Hematopoietic multipotent progenitor cell (in vitro differentiated cells): ENCODE measurements around the gene SLAMF7. TPM values are rescaled to one million over a fixed set of nuclear protein-coding genes. Genes with fewer than 3 reads are reported as not detected.
"Not testable (repeated sequence)": the region's sequence is repeated elsewhere in the genome, so short reads cannot be mapped to it uniquely, and the experiment has no call there.

Source experiments
- DNase-seq, 3 donors: peaks; one replicate each; pipeline ENCODE4 v3.0.0-alpha.2; 2011 to 2015; ENCODE audit warnings: low read depth in 2 of 3, low spot score in 2 of 3
- total RNA-seq: library from RNA; depleted of rRNA; stranded (reverse); fragments of >200 nt; gene quantifications from one replicate; pipeline ENCODE4 v1.2.3, GENCODE V29; 2012

The SLAMF7 gene
- total RNA-seq: 0.27 TPM

- DNase-seq: peak in 2 of 3 donors; percentile 19 to 33
Observed at GRCh38 chr1:160739098-160739511, at the start of gene SLAMF7. Gene SLAMF7 (plus strand): TSS chr1:160739247. CDS start chr1:160739302, 55 bp downstream.

GRCh38 chr1:160692390-160692789 is 46.7 kb upstream of the SLAMF7 start:
- not testable (repeated sequence) for DNase-seq

- DNase-seq: no peak
Observed at GRCh38 chr1:160702100-160702499, 36.9 kb upstream of the SLAMF7 start.

- DNase-seq: peak in 1 of 3 donors; percentile 51
Observed at GRCh38 chr1:160704250-160704649, 34.8 kb upstream of the SLAMF7 start.

GRCh38 chr1:160705212-160705621 is 33.8 kb upstream of the SLAMF7 start:
- not testable (repeated sequence) for DNase-seq

- DNase-seq: no peak
Observed at GRCh38 chr1:160705742-160706141, 33.3 kb upstream of the SLAMF7 start.

- DNase-seq: no peak
Observed at GRCh38 chr1:160706526-160707235, 32.4 kb upstream of the SLAMF7 start.

- no peak for DNase-seq
Observed at GRCh38 chr1:160707236-160708064, 31.6 kb upstream of the SLAMF7 start.

- peak in 1 of 3 donors; percentile 55 for DNase-seq
Observed at GRCh38 chr1:160708118-160708517, 30.9 kb upstream of the SLAMF7 start.

- no peak for DNase-seq
Observed at GRCh38 chr1:160708801-160709200, 30.2 kb upstream of the SLAMF7 start.

- DNase-seq: no peak
Observed at GRCh38 chr1:160709715-160710114, 29.3 kb upstream of the SLAMF7 start.

- DNase-seq: no peak
Observed at GRCh38 chr1:160710517-160711252, 28.4 kb upstream of the SLAMF7 start.

GRCh38 chr1:160711276-160711601 is 27.8 kb upstream of the SLAMF7 start:
- no peak for DNase-seq

- peak; percentile 36 to 84 (median 54) for DNase-seq
Observed at GRCh38 chr1:160711602-160712311, 27.3 kb upstream of the SLAMF7 start, which contains the start of gene CD48. Gene CD48 (minus strand): TSS chr1:160711822. CDS start chr1:160711763, 59 bp downstream.

- peak; percentile 45 to 53 (median 49) for DNase-seq
Observed at GRCh38 chr1:160712525-160713080, 26.4 kb upstream of the SLAMF7 start.

GRCh38 chr1:160713161-160713560 is 25.9 kb upstream of the SLAMF7 start:
- DNase-seq: no peak

- not testable (repeated sequence) for DNase-seq
Observed at GRCh38 chr1:160714034-160714648, 24.9 kb upstream of the SLAMF7 start.

GRCh38 chr1:160716013-160716412 is 23.0 kb upstream of the SLAMF7 start:
- DNase-seq: no peak

- DNase-seq: no peak
Observed at GRCh38 chr1:160717306-160717705, 21.7 kb upstream of the SLAMF7 start.

GRCh38 chr1:160718210-160718609 is 20.8 kb upstream of the SLAMF7 start:
- DNase-seq: no peak
